ENCODE results near the gene ANO7. TPM values are rescaled to one million over a fixed set of nuclear protein-coding genes. Genes with fewer than 3 reads are reported as not detected.

ANO7 gene
- total RNA-seq, 4 donors from 2014 or later: 1.1 to 1.4 (median 1.2) TPM

GRCh38 chr2:241274127-241274526 is 85.7 kb downstream of the ANO7 start:
- no peak overlapping the region for H3K4me3 ChIP-seq
- H3K4me1 ChIP-seq: peaks cover 36% of the 10 kb centered on the region
- H3K27ac ChIP-seq: no peak overlapping the region
- no peaks in the 10 kb centered on the region for H3K36me3 ChIP-seq
- TF ChIP-seq CTCF (IDR thresholded peaks at IDR 0.05) (no peak), POLR2A (IDR thresholded peaks at IDR 0.05) (no peak), POLR2AphosphoS5 (IDR thresholded peaks at IDR 0.05) (no peak), EP300 (IDR thresholded peaks at IDR 0.05) (no peak)
- 96% methylated on average over 5 of the region's 5 CpGs for WGBS
- no peak for DNase-seq (ENCODE audit: low spot score in 2 of 2)
- no peaks in the 10 kb centered on the region for H3K9me3 ChIP-seq
- no peaks in the 10 kb centered on the region for H3K27me3 ChIP-seq

Other genes starting within 250 kb of the ANO7 start
- 10 to 100 TPM in 3 of 4 donors, 1 to 10 TPM in 1; 5.6 to 31.9 (median 13.2) TPM for gene SNED1, start 190.1 kb upstream of the ANO7 start, total RNA-seq
- gene MTERF4, start 86.4 kb upstream of the ANO7 start, total RNA-seq: 10 to 100 TPM; 30.0 to 81.8 (median 52.4) TPM
- gene PASK, start 39.2 kb upstream of the ANO7 start, total RNA-seq: 10 to 100 TPM in 3 of 4 donors, 1 to 10 TPM in 1; 9.8 to 19.7 (median 14.6) TPM
- gene PPP1R7, start 38.2 kb upstream of the ANO7 start, total RNA-seq: 100 to 1,000 TPM in 1 of 4 donors, 10 to 100 TPM in 3; 37.8 to 104 (median 44.4) TPM
- 100 to 1,000 TPM; 263 to 400 (median 287) TPM for gene HDLBP, start 127.0 kb downstream of the ANO7 start, total RNA-seq
- gene SEPTIN2, start 127.2 kb downstream of the ANO7 start, total RNA-seq: 100 to 1,000 TPM; 126 to 233 (median 165) TPM
- gene FARP2, start 167.6 kb downstream of the ANO7 start, total RNA-seq: 100 to 1,000 TPM in 2 of 4 donors, 10 to 100 TPM in 2; 70.0 to 185 (median 95.5) TPM

All from suprapubic skin (tissue), 4 donors.